HepG2 (cell line): ENCODE results near the gene PRKAR1A. TPM values are rescaled to one million over a fixed set of nuclear protein-coding genes. Genes with fewer than 3 reads are reported as not detected.

Source experiments
- AGO2 ChIP-seq: fragments of 200-400 bp; formaldehyde crosslinking; optimal IDR thresholded peaks from 2 replicates; pipeline ENCODE3; 2017; ENCODE audit warnings: mild to moderate bottlenecking, low read depth, low read length, moderate library complexity
- EEA1 ChIP-seq: sonication (generic); formaldehyde crosslinking; IDR thresholded peaks from 2 replicates; pipeline ENCODE4 v1.5.1; 2020; ENCODE audit warnings: mild to moderate bottlenecking, missing genetic modification reagents, borderline replicate concordance
- FOXP1 ChIP-seq, 2 experiments: fragments of 450-650 bp in 1 of 2; IDR thresholded peaks; 2 replicates each; pipeline ENCODE4 v1.6.1; 2017 to 2018; ENCODE audit warnings: antibody characterized with exemption in 1 of 2
- PHF20 ChIP-seq: sonication (generic); formaldehyde crosslinking; IDR thresholded peaks from 2 replicates; pipeline ENCODE4 v1.5.0; 2020; ENCODE audit warnings: mild to moderate bottlenecking, missing genetic modification reagents
- TSC22D2 ChIP-seq: sonication (generic); formaldehyde crosslinking; IDR thresholded peaks from 2 replicates; pipeline ENCODE4 v1.5.1; 2020; ENCODE audit warnings: missing genetic modification reagents, mild to moderate bottlenecking, borderline replicate concordance
- ZBTB1 ChIP-seq: sonication (generic); formaldehyde crosslinking; IDR thresholded peaks from 2 replicates; pipeline ENCODE4 v1.4.0; 2020; ENCODE audit warnings: missing genetic modification reagents, borderline replicate concordance
- ZFP36L2 ChIP-seq: sonication (generic); formaldehyde crosslinking; IDR thresholded peaks from 2 replicates; pipeline ENCODE4 v1.4.0; 2020; ENCODE audit warnings: missing genetic modification reagents
- ZNF776 ChIP-seq: sonication (generic); formaldehyde crosslinking; IDR thresholded peaks from 2 replicates; pipeline ENCODE4 v1.4.0; 2020; ENCODE audit warnings: mild to moderate bottlenecking, missing genetic modification reagents
- polyA plus RNA-seq, 8 experiments: library from polyadenylated mRNA; depleted of rRNA in 3 of 8; stranded (reverse) in 7 of 8; unstranded in 1 of 8; fragments of >200 nt; fragmentation: Illumina TruSeq in 4 of 8; extraction: Trizol in 4 of 8; gene quantifications; 2 replicates each; pipeline versions ENCODE4 v1.2.1 to v1.2.3, GENCODE V29; 2011 to 2016; ENCODE audit warnings: low read depth in 4 of 8, missing spikeins in 1 of 8, mixed read lengths in 1 of 8; ENCODE audit not compliant: insufficient read depth in 1 of 8
- total RNA-seq, 5 experiments: library from RNA; depleted of rRNA; stranded (reverse); fragments of >200 nt; fragmentation: Illumina TruSeq; extraction: Trizol; gene quantifications; 2 replicates each; pipeline ENCODE4 v1.2.3, GENCODE V29; 2016; ENCODE audit warnings: low read depth in 1 of 5
- TF ChIP-seq, protein P1 (sequence below): sonication (generic); formaldehyde crosslinking; conservative IDR thresholded peaks from 2 replicates; pipeline ENCODE4 v1.4.0; 2020; ENCODE audit warnings: missing genetic modification reagents
- TF ChIP-seq, protein P2 (sequence below): sonication (generic); formaldehyde crosslinking; IDR thresholded peaks from 2 replicates; pipeline ENCODE4 v1.4.0; 2020; ENCODE audit warnings: low read depth, missing genetic modification reagents
- TF ChIP-seq, protein P3 (sequence below), 2 experiments: sonication (generic) in 1 of 2; formaldehyde crosslinking in 1 of 2; IDR thresholded peaks; 2 replicates each; pipeline versions ENCODE4 v1.5.1 to v1.6.1; 2011 to 2020; ENCODE audit warnings: borderline replicate concordance in 1 of 2, low read depth in 1 of 2, low read length in 1 of 2, mild to moderate bottlenecking in 1 of 2, missing genetic modification reagents in 1 of 2, moderate library complexity in 1 of 2

The PRKAR1A gene
- total and polyA plus RNA-seq, 2 of the 13 experiments (the other 11 are each of a cell fraction or from before 2014, with no cell fraction given) = 265 to 266 TPM

DNA sequence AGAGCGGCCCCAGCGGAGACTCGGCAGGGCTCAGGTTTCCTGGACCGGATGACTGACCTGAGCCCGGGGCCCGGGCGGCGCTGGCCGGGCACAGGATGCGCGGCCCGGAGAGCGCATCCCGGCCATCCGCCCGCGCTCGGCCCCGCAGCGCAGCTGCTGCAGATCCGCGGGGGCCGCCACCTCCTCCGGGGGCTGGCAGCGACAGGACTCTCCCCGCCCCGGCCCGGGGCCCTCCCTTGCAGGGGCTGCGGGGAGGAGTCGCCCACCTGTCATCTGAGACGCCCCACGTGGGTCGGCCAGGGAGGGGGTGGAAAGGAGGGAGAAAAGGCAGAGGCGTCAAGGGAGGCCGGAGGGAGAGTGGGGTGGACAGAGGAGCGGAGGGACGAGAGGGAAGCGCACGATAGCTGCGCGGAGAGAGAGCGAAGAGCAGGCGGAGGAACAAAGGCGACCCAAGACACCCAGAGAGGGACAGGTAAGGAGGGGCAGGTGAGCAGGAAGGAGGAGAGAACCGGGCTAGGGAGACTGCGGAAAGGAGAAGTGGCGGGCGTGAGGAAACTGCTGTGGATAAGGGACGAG, 471 bp upstream of the PRKAR1A start (continued):
- TF ChIP-seq TSC22D2 (CRISPR knock-in tag) = 0 out of 2 replicates have a peak, but pooled peaks have one; percentile 42
- TF ChIP-seq, protein P1, sequence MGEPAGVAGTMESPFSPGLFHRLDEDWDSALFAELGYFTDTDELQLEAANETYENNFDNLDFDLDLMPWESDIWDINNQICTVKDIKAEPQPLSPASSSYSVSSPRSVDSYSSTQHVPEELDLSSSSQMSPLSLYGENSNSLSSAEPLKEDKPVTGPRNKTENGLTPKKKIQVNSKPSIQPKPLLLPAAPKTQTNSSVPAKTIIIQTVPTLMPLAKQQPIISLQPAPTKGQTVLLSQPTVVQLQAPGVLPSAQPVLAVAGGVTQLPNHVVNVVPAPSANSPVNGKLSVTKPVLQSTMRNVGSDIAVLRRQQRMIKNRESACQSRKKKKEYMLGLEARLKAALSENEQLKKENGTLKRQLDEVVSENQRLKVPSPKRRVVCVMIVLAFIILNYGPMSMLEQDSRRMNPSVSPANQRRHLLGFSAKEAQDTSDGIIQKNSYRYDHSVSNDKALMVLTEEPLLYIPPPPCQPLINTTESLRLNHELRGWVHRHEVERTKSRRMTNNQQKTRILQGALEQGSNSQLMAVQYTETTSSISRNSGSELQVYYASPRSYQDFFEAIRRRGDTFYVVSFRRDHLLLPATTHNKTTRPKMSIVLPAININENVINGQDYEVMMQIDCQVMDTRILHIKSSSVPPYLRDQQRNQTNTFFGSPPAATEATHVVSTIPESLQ (CRISPR knock-in tag) = no peak
- TF ChIP-seq ZNF776 (CRISPR knock-in tag) = peak; percentile 52; the same call in 1 of the 2 replicates
- no peak for TF ChIP-seq PHF20 (CRISPR knock-in tag)
- peak; percentile 39; the same call in 1 of the 2 replicates for TF ChIP-seq FOXP1 (IDR thresholded peaks at IDR 0.05)
- no peak for TF ChIP-seq FOXP1 (CRISPR knock-in tag; IDR thresholded peaks at IDR 0.05)
- TF ChIP-seq, protein P2, sequence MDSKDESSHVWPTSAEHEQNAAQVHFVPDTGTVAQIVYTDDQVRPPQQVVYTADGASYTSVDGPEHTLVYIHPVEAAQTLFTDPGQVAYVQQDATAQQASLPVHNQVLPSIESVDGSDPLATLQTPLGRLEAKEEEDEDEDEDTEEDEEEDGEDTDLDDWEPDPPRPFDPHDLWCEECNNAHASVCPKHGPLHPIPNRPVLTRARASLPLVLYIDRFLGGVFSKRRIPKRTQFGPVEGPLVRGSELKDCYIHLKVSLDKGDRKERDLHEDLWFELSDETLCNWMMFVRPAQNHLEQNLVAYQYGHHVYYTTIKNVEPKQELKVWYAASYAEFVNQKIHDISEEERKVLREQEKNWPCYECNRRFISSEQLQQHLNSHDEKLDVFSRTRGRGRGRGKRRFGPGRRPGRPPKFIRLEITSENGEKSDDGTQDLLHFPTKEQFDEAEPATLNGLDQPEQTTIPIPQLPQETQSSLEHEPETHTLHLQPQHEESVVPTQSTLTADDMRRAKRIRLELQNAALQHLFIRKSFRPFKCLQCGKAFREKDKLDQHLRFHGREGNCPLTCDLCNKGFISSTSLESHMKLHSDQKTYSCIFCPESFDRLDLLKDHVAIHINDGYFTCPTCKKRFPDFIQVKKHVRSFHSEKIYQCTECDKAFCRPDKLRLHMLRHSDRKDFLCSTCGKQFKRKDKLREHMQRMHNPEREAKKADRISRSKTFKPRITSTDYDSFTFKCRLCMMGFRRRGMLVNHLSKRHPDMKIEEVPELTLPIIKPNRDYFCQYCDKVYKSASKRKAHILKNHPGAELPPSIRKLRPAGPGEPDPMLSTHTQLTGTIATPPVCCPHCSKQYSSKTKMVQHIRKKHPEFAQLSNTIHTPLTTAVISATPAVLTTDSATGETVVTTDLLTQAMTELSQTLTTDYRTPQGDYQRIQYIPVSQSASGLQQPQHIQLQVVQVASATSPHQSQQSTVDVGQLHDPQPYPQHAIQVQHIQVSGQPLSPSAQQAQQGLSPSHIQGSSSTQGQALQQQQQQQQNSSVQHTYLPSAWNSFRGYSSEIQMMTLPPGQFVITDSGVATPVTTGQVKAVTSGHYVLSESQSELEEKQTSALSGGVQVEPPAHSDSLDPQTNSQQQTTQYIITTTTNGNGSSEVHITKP (CRISPR knock-in tag) = peak; percentile 84
- TF ChIP-seq ZBTB1 (CRISPR knock-in tag) = peak; percentile 46; the same call in 1 of the 2 replicates
- TF ChIP-seq EEA1 (CRISPR knock-in tag) = peak; percentile 91; the same call in 1 of the 2 replicates
- TF ChIP-seq ZFP36L2 = peak; percentile 66
- TF ChIP-seq, protein P3, sequence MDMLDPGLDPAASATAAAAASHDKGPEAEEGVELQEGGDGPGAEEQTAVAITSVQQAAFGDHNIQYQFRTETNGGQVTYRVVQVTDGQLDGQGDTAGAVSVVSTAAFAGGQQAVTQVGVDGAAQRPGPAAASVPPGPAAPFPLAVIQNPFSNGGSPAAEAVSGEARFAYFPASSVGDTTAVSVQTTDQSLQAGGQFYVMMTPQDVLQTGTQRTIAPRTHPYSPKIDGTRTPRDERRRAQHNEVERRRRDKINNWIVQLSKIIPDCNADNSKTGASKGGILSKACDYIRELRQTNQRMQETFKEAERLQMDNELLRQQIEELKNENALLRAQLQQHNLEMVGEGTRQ (IDR thresholded peaks at IDR 0.05; ENCODE audit: low read depth, low read length) = peak; percentile 58
- TF ChIP-seq, protein P3 (CRISPR knock-in tag; IDR thresholded peaks at IDR 0.05; ENCODE audit: borderline replicate concordance) = peak; percentile 85
- peak; percentile 75 for TF ChIP-seq AGO2
